NCI-H2227 treated with DMSO at 0.1 percent for 48 hours (cell line): ENCODE measurements around the gene CTRB1.
"Not testable (repeated sequence)": the region's sequence is repeated elsewhere in the genome, so short reads cannot be mapped to it uniquely, and the experiment has no call there.

Experiments used
- DNase-seq: peaks from one replicate; lab custom pipeline; 2025; lab: John Stamatoyannopoulos, UW

The CTRB1 gene

GRCh38 chr16:75226550-75227360, 8.0 kb downstream of the CTRB1 start:
- DNase-seq = no peak

- no peak for DNase-seq
Observed at GRCh38 chr16:75227361-75228142, 8.8 kb downstream of the CTRB1 start.

GRCh38 chr16:75228143-75228976, 9.6 kb downstream of the CTRB1 start:
- no peak for DNase-seq

GRCh38 chr16:75229172-75230031, 10.6 kb downstream of the CTRB1 start:
- DNase-seq = no peak

GRCh38 chr16:75230471-75231110, 11.8 kb downstream of the CTRB1 start:
- DNase-seq = no peak

GRCh38 chr16:75231570-75231969, 12.8 kb downstream of the CTRB1 start:
- no peak for DNase-seq

- no peak for DNase-seq
Observed at GRCh38 chr16:75233611-75233938, 14.8 kb downstream of the CTRB1 start.

GRCh38 chr16:75234856-75235696, 16.3 kb downstream of the CTRB1 start:
- no peak for DNase-seq

- DNase-seq = no peak
Observed at GRCh38 chr16:75235721-75236193, 17.0 kb downstream of the CTRB1 start.

- no peak for DNase-seq
Observed at GRCh38 chr16:75236232-75236631, 17.4 kb downstream of the CTRB1 start.

- DNase-seq = no peak
Observed at GRCh38 chr16:75236736-75237397, 18.1 kb downstream of the CTRB1 start.

GRCh38 chr16:75237398-75238131, 18.8 kb downstream of the CTRB1 start:
- DNase-seq = no peak

GRCh38 chr16:75238132-75238852, 19.5 kb downstream of the CTRB1 start:
- DNase-seq = no peak

GRCh38 chr16:75238853-75239541, 20.2 kb downstream of the CTRB1 start:
- no peak for DNase-seq

GRCh38 chr16:75239542-75240122, 20.8 kb downstream of the CTRB1 start:
- no peak for DNase-seq

- DNase-seq = not testable (repeated sequence)
Observed at GRCh38 chr16:75240633-75241032, 21.8 kb downstream of the CTRB1 start.

GRCh38 chr16:75241412-75241811, 22.6 kb downstream of the CTRB1 start:
- no peak for DNase-seq
